Measurements from ENCODE around the gene PML.
"Not testable (repeated sequence)": the region's sequence is repeated elsewhere in the genome, so short reads cannot be mapped to it uniquely, and the experiment has no call there.

The PML gene

DNA sequence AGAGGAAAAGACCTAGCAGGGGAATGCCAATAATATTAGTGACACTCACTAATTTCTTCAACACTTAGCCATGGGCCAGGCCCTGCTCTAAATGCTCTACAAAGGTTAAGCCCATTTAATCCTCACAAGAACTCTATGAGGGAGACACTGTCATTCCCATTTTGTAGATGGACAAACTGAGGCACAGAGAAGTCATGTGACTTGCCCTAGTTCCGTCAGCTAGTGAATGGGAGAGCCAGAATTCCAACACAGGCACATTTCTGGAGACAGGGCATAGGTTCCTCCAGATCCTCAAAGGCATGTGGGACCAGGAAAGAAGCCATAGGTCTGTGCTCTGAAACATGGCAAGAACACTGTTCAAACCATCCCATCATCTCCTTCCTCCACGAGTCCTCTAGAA lies 36.7 kb upstream of the PML start:
- in situ Hi-C loops (cut with MboI; ENCODE audit: low sequenced_read_pairs): loop anchor here (25.0 kb wide), 1 partner anchor 355 kb away; no protein-coding TSS in a partner anchor

DNA sequence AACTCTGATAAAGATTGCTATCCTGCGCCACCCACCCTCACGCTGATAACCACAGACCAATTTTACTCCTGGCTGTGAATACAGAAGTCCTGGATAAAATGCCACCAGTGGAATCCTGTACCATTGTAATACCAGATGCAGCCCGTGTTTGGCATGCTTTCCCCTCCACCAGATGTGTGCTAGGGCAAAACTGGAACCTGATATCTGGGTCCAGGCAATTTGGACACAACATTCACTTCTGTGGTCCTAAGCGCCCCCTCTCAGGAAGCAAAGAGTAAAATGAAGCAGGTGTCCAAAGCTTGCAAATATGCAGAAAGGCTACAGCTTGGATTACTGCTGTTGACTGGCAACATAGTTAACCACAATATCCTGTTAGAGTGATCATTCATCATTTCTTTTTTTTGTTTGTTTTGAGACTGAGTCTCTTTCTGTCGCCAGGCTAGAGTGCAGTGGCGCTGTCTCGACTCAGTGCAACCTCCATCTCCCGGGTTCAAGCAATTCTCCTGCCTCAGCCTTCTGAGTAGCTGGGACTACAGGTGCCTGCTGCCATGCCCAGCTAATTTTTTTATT lies 35.4 kb upstream of the PML start:
- in situ Hi-C loops (cut with MboI; ENCODE audit: low sequenced_read_pairs): loop anchor here (25.0 kb wide), 1 partner anchor 353 kb away; no protein-coding TSS in a partner anchor

GRCh38 chr15:73959801-73960200 lies 34.7 kb upstream of the PML start:
- in situ Hi-C loops (cut with MboI; ENCODE audit: low sequenced_read_pairs): loop anchor here (25.0 kb wide), 1 partner anchor 352 kb away; no protein-coding TSS in a partner anchor

- in situ Hi-C loops (cut with MboI; ENCODE audit: low sequenced_read_pairs): loop anchor here (25.0 kb wide), 1 partner anchor 352 kb away; no protein-coding TSS in a partner anchor
These were observed 33.9 kb upstream of the PML start for GRCh38 chr15:73960472-73961070.

DNA sequence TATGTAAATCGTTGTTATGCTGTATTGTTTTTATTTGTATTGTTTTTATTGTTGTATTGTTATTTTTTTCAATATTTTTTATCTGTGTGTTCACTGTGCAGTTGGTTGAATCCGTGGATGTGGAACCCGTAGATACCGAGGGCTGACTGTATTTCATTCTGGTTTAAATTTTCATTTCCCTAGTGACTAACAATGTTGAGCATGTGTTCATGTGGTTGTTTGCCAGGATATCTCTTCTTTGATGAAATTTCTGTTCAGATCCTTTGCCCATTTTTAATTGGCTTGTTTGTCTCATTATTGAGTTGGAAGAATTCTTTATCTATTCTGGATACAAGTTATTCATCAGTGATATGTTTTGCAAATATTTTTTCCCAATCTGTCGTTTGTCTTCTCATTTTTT lies 32.1 kb upstream of the PML start:
- in situ Hi-C loops (cut with MboI; ENCODE audit: low sequenced_read_pairs): loop anchor here (25.0 kb wide), 1 partner anchor 350 kb away; no protein-coding TSS in a partner anchor

- in situ Hi-C loops (cut with MboI; ENCODE audit: low sequenced_read_pairs): loop anchor here (25.0 kb wide), 1 partner anchor 348 kb away; no protein-coding TSS in a partner anchor
These were observed 29.8 kb upstream of the PML start for GRCh38 chr15:73964736-73965093.

- in situ Hi-C loops (cut with MboI; ENCODE audit: low sequenced_read_pairs): loop anchor here (25.0 kb wide), 1 partner anchor 347 kb away; no protein-coding TSS in a partner anchor
These were observed 29.3 kb upstream of the PML start for GRCh38 chr15:73965094-73965757.

DNA sequence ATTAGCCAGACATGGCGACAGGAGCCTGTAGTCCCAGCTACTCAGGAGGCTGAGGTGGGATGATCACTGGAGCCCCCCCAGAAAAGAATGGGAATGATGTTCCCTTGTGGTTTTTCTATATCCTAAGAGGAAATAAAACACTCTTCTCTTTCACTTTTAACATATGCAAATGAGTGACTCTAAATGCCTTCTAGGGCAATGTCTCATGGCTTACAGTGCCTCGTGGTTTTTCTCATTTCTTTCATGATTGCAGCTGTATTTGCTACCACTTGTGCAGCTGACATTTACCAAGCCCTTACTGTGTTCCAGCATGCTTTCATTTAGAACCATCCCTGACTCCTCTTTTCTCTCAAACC lies 28.8 kb upstream of the PML start:
- in situ Hi-C loops (cut with MboI; ENCODE audit: low sequenced_read_pairs): loop anchor here (25.0 kb wide), 1 partner anchor 347 kb away; no protein-coding TSS in a partner anchor

DNA sequence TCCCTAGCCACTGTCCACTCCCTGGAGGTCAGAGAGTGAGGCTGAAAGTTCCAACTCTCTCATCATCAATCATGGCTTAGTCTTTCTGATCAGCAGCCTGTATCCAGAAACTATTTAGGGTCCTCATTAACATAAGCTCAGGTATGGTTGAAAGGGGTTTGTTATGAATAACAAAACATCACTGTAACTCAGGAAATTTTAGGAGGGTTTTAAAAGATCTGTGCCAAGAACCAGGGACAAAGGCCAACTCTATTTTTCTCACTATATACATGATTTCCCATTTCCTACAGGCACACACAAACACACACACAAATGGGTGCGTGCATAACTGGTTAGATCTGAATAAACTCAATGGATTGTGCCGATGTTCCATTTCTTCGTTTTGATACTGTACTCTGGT lies 26.1 kb upstream of the PML start:
- in situ Hi-C loops (cut with MboI; ENCODE audit: low sequenced_read_pairs): loop anchor here (25.0 kb wide), 1 partner anchor 344 kb away; no protein-coding TSS in a partner anchor

DNA sequence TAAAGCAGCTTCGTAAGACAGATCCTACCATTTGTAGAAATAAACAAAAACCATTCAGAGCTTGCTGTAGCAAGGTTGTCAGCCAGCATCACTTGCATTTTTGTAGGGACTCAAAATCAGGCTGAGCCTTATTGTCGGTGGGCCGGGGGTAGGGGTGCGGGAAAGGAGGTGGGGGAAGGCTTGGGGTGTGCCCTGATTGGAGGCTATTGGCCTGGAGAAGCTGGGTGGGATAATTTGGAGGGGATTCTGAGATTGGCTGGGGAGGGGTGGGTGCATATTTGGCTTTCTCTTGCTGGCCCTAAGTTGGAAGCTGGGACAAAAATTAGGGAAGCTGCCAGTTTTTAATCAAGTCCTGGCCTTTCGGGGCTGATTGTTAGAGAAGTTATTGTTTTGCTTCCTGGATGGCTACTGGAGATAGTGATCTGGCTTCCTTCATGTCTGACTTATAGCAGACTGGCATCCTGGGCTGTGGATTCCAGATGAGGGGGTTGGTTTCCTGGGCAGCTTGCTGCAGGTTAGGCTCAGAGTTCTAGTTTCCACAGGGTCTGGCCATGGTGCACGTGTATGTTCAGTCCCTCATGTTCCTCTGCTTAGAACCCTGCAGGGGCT lies 25.3 kb upstream of the PML start:
- in situ Hi-C loops (cut with MboI; ENCODE audit: low sequenced_read_pairs): loop anchor here (25.0 kb wide), 1 partner anchor 343 kb away; no protein-coding TSS in a partner anchor

DNA sequence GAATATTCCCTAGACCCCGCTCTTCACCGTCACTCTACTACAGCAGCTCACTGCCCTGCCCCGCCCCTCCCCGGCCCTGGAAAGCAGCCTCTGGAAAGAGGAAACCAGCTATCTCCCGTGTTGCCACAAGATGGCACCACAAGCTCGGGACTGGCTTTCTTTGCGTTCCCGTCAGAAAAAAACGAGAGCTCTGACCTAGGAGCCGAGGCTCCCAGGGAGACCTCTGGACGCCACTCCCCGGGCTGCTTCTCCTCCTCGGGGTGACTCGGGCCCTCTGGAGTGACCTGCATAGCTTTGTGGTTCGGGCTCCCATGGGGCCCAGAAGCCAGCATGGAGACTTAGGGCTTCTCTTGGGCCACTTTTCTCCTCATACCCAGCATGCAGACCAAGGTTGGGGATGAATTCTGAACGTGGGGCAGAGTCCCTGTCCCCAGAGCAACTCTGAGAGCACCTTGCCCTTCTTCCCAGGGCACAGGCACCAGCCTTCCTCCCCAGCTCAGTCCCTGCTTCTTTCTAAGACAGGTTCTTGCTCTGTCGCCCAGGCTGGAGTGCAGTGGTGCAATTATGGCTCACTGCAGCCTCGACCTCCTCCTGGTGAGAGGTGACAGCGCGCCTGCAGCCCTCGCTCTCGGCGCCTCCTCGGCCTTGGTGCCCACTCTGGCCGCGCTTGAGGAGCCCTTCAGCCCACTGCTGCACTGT lies 21.4 kb upstream of the PML start:
- in situ Hi-C loops (cut with MboI; ENCODE audit: low sequenced_read_pairs): loop anchor here (25.0 kb wide), 1 partner anchor 339 kb away; no protein-coding TSS in a partner anchor

DNA sequence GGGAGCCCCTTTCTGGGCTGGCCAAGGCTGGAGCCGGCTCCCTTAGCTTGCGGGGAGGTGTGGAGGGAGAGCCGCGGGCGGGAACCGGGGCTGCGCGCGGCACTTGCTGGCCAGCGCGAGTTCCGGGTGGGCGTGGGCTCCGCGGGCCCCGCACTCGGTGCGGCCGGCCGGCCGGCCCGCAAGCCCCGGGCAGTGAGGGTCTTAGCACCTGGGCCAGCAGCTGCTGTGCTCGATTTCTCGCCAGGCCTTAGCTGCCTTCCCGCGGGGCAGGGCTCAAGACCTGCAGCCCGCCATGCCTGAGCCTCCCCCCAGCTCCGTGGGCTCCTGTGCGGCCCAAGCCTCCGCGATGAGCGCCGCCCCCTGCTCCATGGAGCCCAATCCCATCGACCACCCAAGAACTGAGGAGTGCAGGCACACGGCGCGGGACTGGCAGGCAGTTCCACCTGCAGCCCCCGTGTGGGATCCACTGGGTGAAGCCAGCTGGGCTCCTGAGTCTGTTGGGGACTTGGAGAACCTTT lies 20.8 kb upstream of the PML start:
- in situ Hi-C loops (cut with MboI; ENCODE audit: low sequenced_read_pairs): loop anchor here (25.0 kb wide), 1 partner anchor 339 kb away; no protein-coding TSS in a partner anchor

GRCh38 chr15:73975440-73976125 lies 18.9 kb upstream of the PML start:
- in situ Hi-C loops (cut with MboI; ENCODE audit: low sequenced_read_pairs): not testable (repeated sequence)

GRCh38 chr15:73978896-73979295 lies 15.6 kb upstream of the PML start:
- in situ Hi-C loops (cut with MboI; ENCODE audit: low sequenced_read_pairs): no loop called here

- in situ Hi-C loops (cut with MboI; ENCODE audit: low sequenced_read_pairs): no loop called here
These were observed 14.9 kb upstream of the PML start for GRCh38 chr15:73979636-73980035.

DNA sequence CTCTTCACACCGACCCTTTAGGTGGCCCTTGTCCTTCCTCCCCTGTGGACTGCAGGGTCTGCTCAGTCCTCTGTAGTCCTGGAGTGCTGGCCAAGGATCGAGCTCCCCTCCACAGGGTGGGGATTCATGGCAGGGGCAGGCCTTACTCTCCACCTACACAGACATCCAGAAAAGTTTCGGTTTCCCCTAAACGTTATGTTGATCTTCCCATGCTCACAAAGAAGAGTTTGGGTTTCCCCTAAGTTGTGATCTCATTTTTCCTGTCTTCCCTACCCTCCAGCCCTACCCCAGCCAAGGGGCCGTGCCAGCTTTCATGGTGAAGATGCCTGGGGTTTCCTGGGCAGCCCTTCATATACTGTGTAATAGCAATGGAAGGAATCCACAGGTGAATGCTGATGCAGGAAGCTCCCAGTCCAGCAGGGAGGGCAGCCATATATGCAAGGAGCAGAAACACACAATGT lies 12.7 kb upstream of the PML start:
- in situ Hi-C loops (cut with MboI; ENCODE audit: low sequenced_read_pairs): no loop called here

DNA sequence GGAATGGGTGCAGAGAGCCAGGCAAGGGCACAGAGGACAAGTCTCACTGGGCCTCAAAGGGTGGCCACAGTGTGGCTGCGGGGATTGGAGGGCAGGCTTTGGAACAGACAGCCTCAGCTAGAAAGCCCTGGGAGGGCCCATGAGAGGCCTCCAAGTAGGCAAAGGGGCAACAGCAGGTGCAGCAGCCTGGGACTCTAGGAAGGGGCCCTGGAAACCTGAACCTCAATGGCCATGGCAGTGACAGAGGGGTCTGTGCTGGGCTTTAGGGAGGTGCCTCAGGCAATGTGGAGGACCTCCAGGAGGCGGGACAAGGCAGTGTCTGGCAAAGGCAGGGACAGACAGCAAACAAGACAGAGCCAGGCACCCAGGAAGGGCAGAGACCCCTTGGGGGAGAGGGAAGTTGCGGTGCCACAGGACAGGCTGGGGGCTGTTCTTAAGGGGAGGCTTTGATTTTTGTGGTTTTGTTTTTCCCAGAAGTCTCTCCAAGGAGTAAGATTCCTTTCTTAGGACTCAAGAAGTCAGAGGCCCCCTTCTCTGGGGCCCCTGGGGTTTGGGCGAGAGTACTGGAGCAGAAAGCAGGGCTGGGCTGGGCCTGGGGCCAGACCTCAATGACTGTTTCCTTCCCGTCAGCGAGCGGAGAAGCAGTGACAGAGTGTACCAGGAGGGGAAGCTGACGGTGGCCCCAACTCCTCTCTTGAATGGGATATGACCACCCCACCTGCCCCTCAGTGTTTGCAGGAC lies 12.1 kb upstream of the PML start:
- in situ Hi-C loops (cut with MboI; ENCODE audit: low sequenced_read_pairs): no loop called here

GRCh38 chr15:73983211-73983727 lies 11.2 kb upstream of the PML start:
- in situ Hi-C loops (cut with MboI; ENCODE audit: low sequenced_read_pairs): no loop called here

GRCh38 chr15:73983773-73984172 lies 10.7 kb upstream of the PML start:
- in situ Hi-C loops (cut with MboI; ENCODE audit: low sequenced_read_pairs): no loop called here
